GM21528 (cell line): ENCODE measurements around the gene DVL2.

ENCODE experiments used
- ATAC-seq: cut with Tn5 transposase; IDR thresholded peaks from one replicate; pipeline ENCODE4 v1.9.1; 2021; ENCODE audit warnings: mild to moderate bottlenecking, moderate library complexity; ENCODE audit not compliant: unreplicated experiment, low FRiP score

The DVL2 gene

GRCh38 chr17:7239091-7240027 is 5.0 kb upstream of the DVL2 start, which contains the start of gene PHF23:
Gene PHF23 (minus strand): TSS chr17:7239457. CDS start chr17:7239279, 178 bp downstream.
- peak; percentile 41 for ATAC-seq

GRCh38 chr17:7238420-7239090 is 4.2 kb upstream of the DVL2 start:
- ATAC-seq, result no peak

- no peak for ATAC-seq
Observed at GRCh38 chr17:7237761-7238419, 3.6 kb upstream of the DVL2 start.

GRCh38 chr17:7237266-7237760 is 3.0 kb upstream of the DVL2 start:
- no peak for ATAC-seq

GRCh38 chr17:7236808-7237207 is 2.5 kb upstream of the DVL2 start:
- no peak for ATAC-seq

GRCh38 chr17:7235693-7236665 is 1.7 kb upstream of the DVL2 start:
- no peak for ATAC-seq

GRCh38 chr17:7233701-7234082 is 625 bp downstream of the DVL2 start:
- ATAC-seq, result no peak

- no peak for ATAC-seq
Observed at GRCh38 chr17:7232114-7232513, 2.2 kb downstream of the DVL2 start.

GRCh38 chr17:7229504-7229903 is 4.8 kb downstream of the DVL2 start:
- no peak for ATAC-seq

- no peak for ATAC-seq
Observed at GRCh38 chr17:7228920-7229319, 5.4 kb downstream of the DVL2 start.

GRCh38 chr17:7226721-7227710 is 7.3 kb downstream of the DVL2 start:
- no peak for ATAC-seq

GRCh38 chr17:7225711-7226331 is 8.5 kb downstream of the DVL2 start:
- no peak for ATAC-seq

GRCh38 chr17:7224661-7225111 is 9.6 kb downstream of the DVL2 start:
- ATAC-seq, result no peak

- no peak for ATAC-seq
Observed at GRCh38 chr17:7224110-7224509, 10.2 kb downstream of the DVL2 start.

GRCh38 chr17:7223375-7223774 is 10.9 kb downstream of the DVL2 start:
- no peak for ATAC-seq

- no peak for ATAC-seq
Observed at GRCh38 chr17:7222972-7223292, 11.4 kb downstream of the DVL2 start.

- ATAC-seq, result no peak
Observed at GRCh38 chr17:7222093-7222971, 12.0 kb downstream of the DVL2 start.
